NT2/D1 (cell line): ENCODE data around the gene NIPAL4.

Experiments
- DNase-seq: peaks from one replicate; pipeline ENCODE4 v3.0.0-alpha.2; 2011; ENCODE audit warnings: low read depth, low spot score
- H3K27me3 ChIP-seq: 2 replicates; pipeline ENCODE4 v1.6.0; 2011; ENCODE audit warnings: mild to moderate bottlenecking; ENCODE audit not compliant: insufficient read length, insufficient read depth
- H3K36me3 ChIP-seq: 2 replicates; pipeline ENCODE4 v1.6.1; 2011; ENCODE audit warnings: mild to moderate bottlenecking, low read length, mixed read lengths; ENCODE audit not compliant: insufficient read depth, insufficient read length
- H3K4me1 ChIP-seq: 2 replicates; pipeline ENCODE4 v1.5.1; 2011; ENCODE audit not compliant: insufficient read depth, insufficient read length
- H3K4me3 ChIP-seq: 2 replicates; pipeline ENCODE4 v1.5.1; 2011; ENCODE audit warnings: low read depth; ENCODE audit not compliant: insufficient read length
- H3K9ac ChIP-seq: 2 replicates; pipeline ENCODE4 v1.6.0; 2011; ENCODE audit warnings: low read depth; ENCODE audit not compliant: insufficient read length
- H3K9me3 ChIP-seq: 2 replicates; pipeline ENCODE4 v1.5.1; 2011; ENCODE audit warnings: mild to moderate bottlenecking, low read length; ENCODE audit not compliant: insufficient read depth
- SUZ12 ChIP-seq: IDR thresholded peaks from 2 replicates; pipeline ENCODE4 v1.6.1; 2011; ENCODE audit not compliant: insufficient read length, insufficient read depth; ENCODE audit errors: extremely low read depth
- YY1 ChIP-seq: IDR thresholded peaks from 2 replicates; pipeline ENCODE4 v1.6.1; 2011; ENCODE audit not compliant: insufficient read length, insufficient read depth
- ZNF274 ChIP-seq: IDR thresholded peaks from 2 replicates; pipeline ENCODE4 v1.6.1; 2011; ENCODE audit warnings: mild to moderate bottlenecking, low read depth, low read length

The NIPAL4 gene

GRCh38 chr5:157516626-157517325 is 56.8 kb downstream of the NIPAL4 start:
- H3K9ac ChIP-seq = no peak overlapping the region
- H3K9me3 ChIP-seq = peaks cover 11% of the 10 kb centered on the region; the same call in 1 of the 2 replicates
- TF ChIP-seq YY1 (no peak), ZNF274 (no peak), SUZ12 (no peak)
- peaks cover 79% of the 10 kb centered on the region for H3K36me3 ChIP-seq
- DNase-seq = no peak
- H3K27me3 ChIP-seq = no peaks in the 10 kb centered on the region
- no peak overlapping the region for H3K4me3 ChIP-seq
- H3K4me1 ChIP-seq = no peaks in the 10 kb centered on the region

- TF ChIP-seq YY1 (no peak), ZNF274 (no peak), SUZ12 (no peak)
- Histone ChIP-seq H3K9me3 (no peaks in the 10 kb centered on the region), H3K27me3 (no peaks in the 10 kb centered on the region), H3K4me1 (no peaks in the 10 kb centered on the region), H3K36me3 (peaks cover 74% of the 10 kb centered on the region), H3K4me3 (no peak overlapping the region), H3K9ac (no peak overlapping the region)
- no peak for DNase-seq
These were observed 59.0 kb downstream of the NIPAL4 start for GRCh38 chr5:157518963-157519362.

- no peaks in the 10 kb centered on the region for H3K9me3 ChIP-seq
- H3K9ac ChIP-seq = no peak overlapping the region
- no peaks in the 10 kb centered on the region for H3K4me1 ChIP-seq
- TF ChIP-seq ZNF274 (no peak), YY1 (no peak), SUZ12 (no peak)
- H3K27me3 ChIP-seq = no peaks in the 10 kb centered on the region
- H3K4me3 ChIP-seq = no peak overlapping the region
- peaks cover 74% of the 10 kb centered on the region for H3K36me3 ChIP-seq
- no peak for DNase-seq
These were observed 59.7 kb downstream of the NIPAL4 start for GRCh38 chr5:157519579-157520253.

- Histone ChIP-seq H3K4me1 (no peaks in the 10 kb centered on the region), H3K9ac (no peak overlapping the region), H3K36me3 (peaks cover 70% of the 10 kb centered on the region), H3K9me3 (no peaks in the 10 kb centered on the region), H3K27me3 (no peaks in the 10 kb centered on the region), H3K4me3 (no peak overlapping the region)
- TF ChIP-seq SUZ12 (no peak), YY1 (no peak), ZNF274 (no peak)
- no peak for DNase-seq
These were observed 61.1 kb downstream of the NIPAL4 start for GRCh38 chr5:157520911-157521703.

GRCh38 chr5:157521704-157522029 is 61.7 kb downstream of the NIPAL4 start:
- DNase-seq = no peak
- Histone ChIP-seq H3K9me3 (no peaks in the 10 kb centered on the region), H3K4me1 (no peaks in the 10 kb centered on the region), H3K36me3 (peaks cover 64% of the 10 kb centered on the region), H3K4me3 (no peak overlapping the region), H3K9ac (no peak overlapping the region), H3K27me3 (no peaks in the 10 kb centered on the region)
- no peak for TF ChIP-seq SUZ12
- no peak for TF ChIP-seq YY1
- no peak for TF ChIP-seq ZNF274

GRCh38 chr5:157523976-157524375 is 64.0 kb downstream of the NIPAL4 start:
- no peaks in the 10 kb centered on the region for H3K9me3 ChIP-seq
- DNase-seq = no peak
- no peak overlapping the region for H3K9ac ChIP-seq
- TF ChIP-seq YY1 = no peak
- TF ChIP-seq SUZ12 = no peak
- no peak for TF ChIP-seq ZNF274
- H3K36me3 ChIP-seq = peaks cover 61% of the 10 kb centered on the region
- no peaks in the 10 kb centered on the region for H3K27me3 ChIP-seq
- peaks cover 2% of the 10 kb centered on the region for H3K4me1 ChIP-seq
- no peak overlapping the region for H3K4me3 ChIP-seq
